T follicular helper cell (primary cell): ENCODE data around the gene HID1.

ENCODE experiments used
- DNase-seq: peaks from one replicate; pipeline ENCODE4 v3.0.0-alpha.2; 2020; ENCODE audit warnings: low read depth

The HID1 gene

DNA sequence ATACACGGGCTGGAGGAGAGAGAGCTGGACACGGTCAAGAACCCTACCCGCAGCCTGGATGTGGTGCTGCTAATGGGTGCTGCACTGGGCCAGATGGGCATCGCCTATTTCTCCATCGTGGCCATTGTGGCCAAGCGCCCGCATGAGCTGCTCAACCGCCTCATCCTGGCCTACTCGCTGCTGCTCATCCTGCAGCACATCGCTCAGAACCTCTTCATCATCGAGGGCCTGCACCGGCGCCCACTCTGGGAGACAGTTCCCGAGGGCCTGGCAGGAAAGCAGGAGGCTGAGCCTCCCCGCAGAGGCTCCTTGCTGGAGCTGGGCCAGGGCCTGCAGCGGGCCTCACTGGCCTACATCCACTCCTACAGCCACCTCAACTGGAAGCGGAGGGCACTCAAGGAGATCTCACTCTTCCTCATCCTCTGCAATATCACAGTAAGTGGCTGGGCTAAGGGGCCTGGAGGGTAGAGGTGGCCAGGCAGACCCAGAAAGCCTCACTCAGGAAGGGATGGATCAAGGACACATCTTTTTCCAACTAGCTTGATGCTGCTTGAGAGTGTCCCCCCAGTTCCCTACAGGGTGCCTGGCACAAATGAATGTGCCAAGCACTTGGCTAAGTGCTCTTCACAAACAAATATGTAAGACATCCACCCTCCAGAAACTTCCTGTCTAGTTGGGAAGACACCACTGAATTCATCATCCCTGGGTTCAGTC is 25.4 kb downstream of the HID1 start:
- no peak for DNase-seq

DNA sequence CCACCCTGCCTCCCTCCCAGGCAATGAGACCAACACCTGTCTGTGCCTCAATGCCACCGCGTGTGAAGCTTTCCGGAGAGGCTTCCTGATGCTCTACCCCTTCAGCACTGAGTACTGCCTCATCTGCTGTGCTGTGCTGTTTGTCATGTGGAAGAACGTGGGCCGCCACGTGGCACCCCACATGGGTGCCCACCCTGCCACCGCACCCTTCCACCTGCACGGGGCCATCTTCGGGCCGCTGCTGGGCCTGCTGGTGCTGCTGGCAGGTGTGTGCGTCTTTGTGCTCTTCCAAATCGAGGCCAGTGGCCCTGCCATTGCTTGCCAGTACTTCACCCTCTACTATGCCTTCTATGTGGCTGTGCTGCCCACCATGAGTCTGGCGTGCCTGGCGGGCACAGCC is 25.9 kb downstream of the HID1 start:
- no peak for DNase-seq

DNA sequence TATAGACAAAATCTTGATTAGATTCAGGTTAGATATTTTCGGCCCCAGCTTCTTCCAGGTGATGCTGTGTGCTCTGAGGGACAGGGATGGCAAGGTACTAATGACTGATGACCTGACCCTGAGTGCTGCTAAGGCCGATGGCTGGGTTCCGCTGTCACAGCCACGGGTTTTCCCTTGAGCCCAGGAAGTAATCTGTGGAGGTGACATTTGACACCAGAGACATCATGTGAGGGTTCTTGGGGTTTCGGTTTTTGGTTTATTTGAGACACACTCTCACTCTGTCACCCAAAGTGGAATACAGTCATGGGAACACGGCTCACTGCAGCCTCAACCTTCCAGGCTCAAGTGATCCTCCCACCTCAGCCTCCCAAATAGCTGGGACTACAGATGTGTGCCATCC is 27.0 kb downstream of the HID1 start:
- no peak for DNase-seq

DNA sequence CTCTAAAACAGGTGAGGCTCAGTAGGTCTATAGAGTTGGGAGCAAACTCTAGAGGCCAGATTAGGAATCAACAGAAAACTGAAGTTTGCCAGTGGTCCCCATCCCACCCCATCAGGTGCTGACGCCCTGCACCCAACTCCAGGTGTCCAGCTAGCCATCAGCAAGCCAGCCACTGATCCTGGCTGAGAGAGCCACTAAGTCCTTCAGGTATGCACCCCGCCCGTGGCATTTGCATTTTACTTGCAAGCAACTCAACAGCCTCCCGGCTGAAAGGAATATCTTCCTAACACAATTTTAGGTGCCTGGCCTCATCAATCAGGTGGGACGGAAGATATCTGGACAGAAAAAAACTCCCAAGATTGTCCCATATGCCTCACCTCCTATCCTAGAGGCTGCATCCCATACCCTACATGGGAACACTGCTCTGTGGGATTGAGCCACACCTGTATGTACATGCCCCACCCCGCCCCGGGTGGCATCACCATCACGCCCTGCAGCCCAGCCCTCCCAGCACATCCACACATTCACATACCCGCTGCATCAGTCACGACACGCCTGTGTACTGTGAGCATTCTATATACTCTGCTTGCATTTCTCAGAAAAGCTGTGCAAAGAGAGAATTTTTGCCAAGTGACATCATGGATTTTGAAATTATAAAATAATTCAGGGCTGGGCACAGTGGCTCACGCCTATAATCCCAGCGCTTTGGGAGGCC is 28.6 kb downstream of the HID1 start:
- no peak for DNase-seq

DNA sequence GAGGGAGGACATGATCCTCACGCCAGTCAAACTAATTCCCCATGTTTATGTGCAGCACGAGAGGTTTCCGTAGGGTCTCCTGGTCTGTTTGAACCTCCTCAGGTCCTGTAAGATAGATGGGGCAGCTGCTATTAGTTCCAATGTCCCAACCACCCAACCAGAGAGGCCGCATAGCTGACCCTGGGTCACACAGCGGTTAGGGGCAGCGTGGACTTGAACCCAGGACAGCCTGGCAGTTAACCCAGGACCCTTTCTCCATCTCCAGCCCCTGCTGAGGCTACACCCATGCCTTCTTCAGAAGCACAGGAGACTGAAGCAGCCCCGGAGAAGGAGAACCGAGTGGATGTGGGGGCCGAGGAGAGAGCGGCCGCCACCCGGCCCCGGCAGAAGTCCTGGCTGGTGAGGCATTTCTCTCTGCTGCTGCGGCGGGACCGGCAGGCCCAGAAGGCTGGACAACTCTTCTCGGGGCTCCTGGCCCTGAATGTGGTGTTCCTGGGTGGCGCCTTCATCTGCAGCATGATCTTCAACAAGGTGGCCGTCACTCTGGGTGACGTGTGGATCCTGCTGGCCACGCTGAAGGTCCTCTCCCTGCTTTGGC is 31.3 kb downstream of the HID1 start:
- DNase-seq, result no peak

DNA sequence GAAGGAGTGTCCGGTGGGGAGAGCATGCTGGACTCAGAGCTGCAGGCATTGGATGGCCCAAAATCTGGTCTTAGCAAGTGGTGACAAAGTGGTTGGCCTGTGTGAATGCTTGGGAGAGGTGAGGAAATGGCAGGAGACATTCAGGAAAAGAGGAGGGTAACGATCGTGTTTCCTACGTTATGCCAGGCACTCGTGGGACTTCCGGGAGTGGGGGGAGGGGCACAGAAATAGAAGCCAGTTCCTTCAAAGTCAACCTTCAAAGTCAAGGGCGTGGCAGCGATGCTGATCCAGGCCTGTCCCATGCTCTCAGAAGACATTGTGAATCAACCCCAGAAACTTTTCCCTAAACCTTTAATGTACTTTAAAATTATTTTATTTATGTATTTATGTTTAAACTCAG is 33.0 kb downstream of the HID1 start:
- no peak for DNase-seq

DNA sequence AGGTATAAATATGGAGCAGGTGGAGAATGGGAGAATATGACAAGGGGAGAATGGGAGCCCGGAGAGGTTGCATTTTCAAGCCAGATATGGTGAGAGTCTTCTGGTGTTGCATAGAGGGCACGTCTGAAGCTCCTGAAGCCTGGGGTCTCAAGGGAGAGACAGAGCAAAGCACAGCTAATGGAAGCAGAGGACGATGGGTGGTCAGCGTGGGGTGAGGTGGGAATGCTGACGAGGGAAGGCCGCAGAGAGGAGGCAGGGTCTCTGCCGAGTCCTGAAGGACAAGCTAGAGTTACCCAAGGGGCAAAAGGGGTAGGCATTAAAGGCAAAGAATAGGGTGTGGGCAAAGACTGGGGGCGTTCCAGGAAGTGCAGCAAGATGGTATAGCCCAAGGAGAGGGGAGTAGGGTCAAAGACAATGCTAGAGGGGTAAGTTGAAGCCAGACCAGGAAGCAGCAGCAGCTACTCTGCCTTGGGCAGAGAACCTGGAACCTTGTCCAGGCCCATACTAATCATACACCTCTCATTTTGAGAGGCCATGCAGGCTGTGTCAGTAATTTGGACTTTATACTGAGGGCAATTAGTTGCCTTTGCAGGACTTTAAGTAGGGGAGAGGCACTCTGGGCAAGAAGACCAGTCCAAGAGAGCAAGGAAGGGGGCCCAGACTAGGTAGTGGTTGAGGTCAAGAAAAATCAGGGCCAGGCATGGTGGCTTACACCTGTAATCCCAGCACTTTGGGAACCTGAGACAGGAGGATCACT is 34.2 kb downstream of the HID1 start:
- DNase-seq, result no peak

DNA sequence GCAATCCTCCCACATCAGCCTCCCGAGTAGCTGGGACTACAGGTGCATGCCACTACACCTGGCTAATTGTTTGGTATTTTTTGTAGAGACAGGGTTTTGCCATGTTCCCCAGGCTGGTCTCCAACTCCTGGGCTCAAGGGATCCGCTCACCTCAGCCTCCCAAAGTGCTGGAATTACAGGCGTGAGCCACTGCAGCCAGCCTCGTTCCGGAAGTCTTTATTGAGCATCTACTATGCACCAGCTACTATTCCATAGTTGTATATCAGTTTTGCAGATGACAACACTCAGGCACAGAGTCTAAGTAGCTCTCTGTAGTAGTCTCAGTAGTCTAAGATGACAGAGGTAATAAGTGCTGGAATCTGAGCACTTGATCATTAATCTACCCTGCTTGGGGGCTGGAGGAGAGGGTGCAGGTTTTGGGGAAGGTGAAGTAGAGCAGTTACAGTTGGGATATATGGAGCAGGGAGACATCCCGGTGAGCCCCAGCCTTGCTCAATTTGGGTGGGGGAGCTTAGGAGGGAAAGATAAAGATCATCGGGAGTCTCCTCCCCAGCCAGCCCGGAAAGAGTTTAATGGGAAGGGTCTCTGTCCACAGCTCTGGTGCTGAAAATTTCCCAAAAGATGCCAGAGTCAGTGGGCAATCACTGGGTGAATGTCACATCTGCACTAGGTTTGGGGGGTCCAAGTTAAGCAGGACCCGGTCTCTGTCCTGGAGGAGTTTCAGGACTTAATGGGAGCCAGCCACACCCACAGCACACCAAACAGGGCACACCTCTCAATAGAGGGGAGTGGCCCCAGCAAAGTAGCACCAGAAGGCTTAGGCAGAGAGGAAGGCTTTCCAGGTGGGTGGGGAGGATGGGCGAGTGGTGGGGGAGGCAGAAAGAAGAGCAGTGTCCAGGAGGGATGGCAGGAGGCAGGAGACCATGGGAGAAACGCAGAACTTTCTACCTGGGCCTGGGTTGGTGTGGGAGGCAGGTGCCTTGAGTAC is 35.2 kb downstream of the HID1 start:
- no peak for DNase-seq

DNA sequence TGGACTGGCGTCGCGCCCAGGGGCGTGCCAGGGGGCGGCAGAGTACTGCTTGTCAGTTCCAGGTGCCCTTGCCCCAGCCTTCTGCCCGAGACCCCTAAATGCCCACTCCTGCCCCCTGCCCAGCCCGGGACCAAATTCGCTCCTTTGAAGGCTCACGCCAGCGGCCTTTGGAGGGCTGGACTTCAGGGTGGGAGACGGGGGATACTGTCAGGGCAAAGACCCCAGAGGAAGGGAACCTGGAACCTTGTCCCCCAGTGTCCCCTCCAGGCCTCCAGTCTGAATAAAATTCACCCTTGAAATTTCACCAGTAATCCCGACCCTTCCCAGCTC is 36.1 kb downstream of the HID1 start:
- no peak for DNase-seq

DNA sequence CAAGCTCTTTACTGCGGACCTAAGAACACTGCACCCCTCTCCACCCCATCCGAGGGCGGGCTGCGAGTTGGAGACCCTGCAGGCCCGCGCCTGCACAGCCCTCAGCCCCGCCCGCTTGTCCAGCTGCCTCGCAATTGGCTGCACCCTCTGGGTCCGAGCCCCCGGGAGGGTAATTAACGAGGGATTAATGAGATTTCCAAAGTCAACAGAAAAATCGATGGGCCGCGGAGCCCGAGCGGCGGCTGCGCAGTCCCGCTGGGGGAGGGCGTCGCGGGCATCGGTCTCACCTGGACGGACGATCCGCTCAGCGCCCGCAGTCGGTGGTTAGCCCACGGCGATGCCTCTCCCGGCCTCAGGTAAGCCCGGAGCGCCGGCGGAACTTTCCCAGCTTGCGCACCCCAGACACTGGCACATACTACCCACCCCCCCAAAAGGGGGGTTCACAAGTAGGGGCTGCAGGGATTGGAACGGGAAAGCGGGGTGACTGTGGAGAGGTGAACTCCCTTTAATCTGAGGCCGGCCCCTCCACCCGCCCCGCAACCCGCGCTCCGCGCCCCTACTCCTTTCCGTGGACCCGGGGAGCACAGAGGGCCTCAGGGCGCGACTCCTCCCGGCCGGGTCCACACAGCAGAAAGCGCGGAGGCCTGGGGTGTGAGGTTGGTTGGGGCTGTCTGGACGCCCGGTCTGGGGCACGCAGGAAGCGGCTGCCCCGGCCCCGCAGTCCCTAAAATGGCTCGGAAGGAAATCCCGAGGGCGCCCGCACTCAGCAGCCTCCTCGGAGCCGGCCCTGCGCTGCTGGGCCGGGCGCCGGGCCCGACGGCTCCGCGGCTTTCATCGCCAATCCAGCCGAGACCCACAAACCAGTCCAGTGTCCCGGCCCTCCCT is 36.7 kb downstream of the HID1 start, which contains the start of gene OTOP3:
Gene OTOP3 (plus strand): TSS at position 314 of the 885 bp plus-strand sequence. CDS start 24 bp downstream, at position 338.
- DNase-seq, result no peak

DNA sequence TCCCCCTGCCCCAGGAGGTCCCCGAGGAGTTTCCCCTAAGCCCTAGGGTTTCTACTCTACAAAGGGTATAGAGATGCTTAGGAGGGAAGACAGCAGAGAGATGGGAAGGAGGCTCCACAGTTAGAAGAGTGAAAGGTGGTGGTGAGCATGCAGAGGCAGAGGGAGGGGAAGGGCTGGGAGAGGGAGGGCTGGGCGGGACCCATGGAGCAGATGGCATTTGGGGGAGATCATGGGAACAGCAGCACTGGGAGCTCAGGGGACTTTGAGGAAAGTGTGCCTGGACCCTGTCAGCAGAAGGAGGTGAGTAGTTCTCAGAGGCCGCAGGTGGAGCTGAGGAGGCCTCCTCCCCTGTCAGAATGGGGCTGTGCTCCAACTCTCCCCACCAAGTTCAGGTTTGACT is 37.5 kb downstream of the HID1 start:
- DNase-seq, result no peak

DNA sequence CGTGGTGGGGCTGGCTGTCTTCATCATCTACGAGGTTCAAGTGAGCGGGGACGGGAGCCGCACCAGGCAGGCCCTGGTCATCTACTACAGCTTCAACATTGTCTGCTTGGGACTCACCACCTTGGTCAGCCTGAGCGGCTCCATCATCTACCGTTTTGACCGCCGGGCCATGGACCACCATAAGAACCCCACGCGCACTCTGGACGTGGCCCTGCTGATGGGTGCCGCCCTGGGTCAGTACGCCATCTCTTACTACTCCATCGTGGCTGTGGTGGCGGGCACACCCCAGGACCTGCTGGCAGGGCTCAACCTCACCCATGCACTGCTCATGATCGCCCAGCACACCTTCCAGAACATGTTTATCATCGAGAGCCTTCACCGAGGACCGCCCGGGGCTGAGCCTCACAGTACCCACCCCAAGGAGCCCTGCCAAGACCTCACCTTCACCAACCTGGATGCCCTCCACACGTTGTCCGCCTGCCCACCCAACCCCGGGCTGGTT is 42.0 kb downstream of the HID1 start:
- DNase-seq, result no peak

DNA sequence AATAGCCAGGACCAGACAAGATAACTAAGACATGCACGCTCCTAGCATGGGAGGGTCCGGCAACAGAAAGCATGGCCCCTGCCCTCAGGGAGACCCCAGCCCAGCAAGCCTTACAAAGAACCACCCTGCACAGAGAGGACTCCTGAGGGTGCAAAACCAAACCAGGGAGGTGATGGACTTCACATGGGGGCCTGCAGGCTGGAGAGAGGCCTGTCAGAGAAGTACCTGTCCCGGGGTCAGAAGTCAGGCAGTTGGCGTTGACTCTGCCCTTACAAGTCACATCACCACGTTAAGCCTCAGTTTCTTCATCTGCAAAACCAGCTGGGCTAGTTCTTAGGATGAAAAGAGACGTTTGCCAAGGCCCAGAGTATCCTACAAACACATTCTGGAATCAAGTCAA is 43.8 kb downstream of the HID1 start:
- DNase-seq, result no peak

DNA sequence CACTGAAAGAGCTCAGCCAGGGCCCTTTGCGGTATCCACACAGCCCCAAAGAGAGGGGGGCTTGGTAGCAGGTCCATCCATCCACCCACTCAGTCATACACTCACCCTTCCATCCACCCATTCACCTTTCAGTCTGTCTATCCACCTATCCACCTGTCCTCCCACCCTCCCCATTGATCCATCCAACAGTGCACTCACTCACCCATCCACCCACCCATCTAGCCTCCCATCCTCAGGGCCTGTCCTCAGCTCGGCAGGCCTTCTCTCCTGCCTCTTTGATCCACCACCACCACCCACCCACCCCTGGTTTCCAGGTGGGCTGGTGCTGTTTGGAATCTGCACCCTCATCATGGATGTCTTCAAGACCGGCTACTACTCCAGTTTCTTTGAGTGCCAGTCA is 47.3 kb downstream of the HID1 start:
- no peak for DNase-seq

DNA sequence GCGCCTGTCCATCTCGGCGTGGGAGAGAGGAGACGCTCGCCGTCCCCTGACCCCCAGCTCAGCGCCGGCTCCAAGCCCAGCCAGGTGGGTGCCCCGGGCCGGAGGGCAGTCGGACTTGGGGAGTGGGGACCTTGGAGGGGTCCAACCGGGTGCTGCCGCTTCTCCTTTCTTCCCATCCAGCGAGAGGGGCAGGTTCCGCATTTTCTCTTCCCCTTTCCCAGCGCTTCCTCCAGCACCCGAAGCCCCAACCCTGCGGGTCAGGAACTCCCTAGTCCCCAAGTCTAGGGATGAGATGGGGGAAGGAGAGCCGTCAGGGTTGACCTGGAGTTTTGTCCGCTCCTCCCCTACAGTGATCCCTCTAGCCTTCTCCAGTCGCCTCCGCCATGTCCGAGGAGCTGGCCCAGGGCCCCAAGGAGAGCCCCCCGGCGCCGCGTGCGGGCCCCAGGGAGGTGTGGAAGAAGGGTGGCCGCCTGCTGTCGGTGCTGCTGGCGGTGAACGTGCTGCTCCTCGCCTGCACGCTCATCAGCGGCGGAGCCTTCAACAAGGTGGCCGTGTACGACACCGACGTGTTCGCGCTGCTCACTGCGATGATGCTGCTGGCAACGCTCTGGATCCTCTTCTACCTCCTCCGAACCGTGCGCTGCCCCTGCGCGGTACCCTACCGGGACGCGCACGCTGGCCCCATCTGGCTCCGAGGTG is 48.2 kb downstream of the HID1 start, which contains the start of gene OTOP2:
Gene OTOP2 (plus strand): TSS at position 24 of the 699 bp plus-strand sequence. CDS start 360 bp downstream, at position 384.
- no peak for DNase-seq

DNA sequence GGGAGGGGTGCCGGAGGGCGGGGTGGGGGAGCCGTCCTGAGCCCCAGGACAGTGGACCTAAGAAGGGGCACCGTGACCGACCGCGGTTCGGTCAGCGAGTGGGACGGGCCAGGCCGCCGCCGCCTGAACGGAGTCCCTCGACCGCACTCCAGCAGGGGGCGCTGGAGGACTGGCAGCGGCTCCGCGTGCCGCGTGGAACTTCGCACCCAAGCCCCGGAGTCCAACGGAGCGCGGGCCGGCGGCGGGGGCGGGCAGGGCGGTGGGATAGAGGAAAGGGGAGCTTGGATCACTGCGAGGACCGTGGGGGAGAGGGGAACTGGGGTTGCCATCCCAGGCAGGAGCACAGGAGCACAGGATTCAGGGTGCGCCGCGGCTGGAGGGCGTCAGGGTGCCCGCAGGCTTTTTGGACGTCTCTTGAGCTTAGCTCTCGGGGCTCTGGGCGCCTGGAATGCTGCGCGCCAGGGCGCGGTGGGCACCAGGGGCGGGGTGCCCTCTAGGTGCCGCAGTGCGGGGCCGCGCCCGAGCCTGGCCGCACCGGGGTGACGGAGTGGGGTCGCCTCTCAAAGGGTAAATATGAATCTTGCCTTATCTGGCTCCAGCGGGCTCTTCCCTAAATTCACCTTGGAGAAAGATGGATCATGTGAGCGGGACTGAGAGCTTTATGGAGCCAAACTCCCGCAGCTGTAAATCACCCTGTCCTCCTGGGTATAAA is 48.9 kb downstream of the HID1 start:
- DNase-seq, result peak; percentile 51

DNA sequence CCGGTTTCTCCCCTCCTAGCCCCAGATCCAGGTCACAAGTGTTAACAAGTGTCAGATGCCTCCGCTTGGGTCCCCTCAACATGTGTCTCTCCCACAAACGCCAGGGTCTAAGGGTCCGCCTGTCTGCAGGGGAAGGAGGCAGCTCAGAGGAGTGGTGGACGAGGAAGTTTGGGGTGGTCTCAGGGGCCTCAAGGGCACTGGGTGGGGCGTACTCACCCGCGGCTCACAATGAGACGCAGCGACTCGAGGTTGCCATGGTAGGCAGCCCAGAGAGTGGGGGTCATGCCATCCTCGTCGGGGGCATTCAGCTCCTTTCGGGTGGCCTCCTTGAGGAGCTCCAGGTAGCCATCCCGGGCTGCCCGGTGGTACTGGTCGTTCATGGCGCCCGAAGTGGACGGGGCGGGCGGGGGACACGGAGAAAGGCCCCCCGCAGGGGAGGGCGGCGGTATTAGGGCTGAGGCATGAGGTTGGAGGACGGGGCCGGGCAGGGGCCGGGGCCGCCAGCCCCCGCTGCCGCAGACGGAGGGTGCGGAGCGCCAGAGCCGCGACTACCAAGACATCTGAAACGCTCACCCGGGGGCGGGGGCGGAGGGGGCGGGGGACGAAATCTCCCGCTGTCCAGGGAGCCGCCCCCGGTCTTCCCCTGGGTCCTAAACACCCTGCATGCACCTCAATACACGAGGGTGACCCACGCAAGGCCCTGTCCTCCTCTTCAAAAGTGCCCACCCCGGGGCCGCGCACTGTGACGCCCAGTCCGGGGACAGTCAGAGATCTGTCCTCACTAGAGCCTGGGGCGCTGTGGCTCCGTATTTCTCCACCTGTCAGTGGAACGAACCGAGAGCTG is 49.6 kb downstream of the HID1 start, which contains the start of gene USH1G:
Gene USH1G (minus strand): TSS at position 562 of the 844 bp plus-strand sequence. CDS start 182 bp downstream, at position 380.
- no peak for DNase-seq

DNA sequence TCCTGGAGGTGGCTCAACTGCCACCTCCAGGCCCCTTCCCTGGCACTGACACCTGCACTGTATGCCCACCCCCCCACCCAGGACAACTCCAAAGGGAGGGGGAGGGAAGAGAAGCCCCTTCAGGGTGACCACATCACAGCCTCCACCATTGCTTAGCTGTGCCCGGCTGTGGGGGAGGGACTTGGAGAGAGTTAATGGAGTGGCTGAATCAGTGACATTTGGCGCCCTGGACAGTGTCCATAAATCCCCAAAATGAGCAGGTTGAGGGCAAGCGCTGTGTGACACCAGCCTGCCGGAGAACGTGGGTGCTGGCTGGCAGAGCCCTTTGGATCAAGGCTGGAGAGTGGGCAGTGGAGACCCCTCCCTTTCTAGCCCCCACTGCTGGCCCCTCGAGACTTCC is 50.4 kb downstream of the HID1 start:
- DNase-seq, result no peak
